ENCODE results near the gene RPTOR. TPM values are rescaled to one million over a fixed set of nuclear protein-coding genes. Genes with fewer than 3 reads are reported as not detected.
A peak's percentile ranks its signal among the peaks of the same experiment; 100 is the strongest.

RPTOR gene
- total RNA-seq, 1 experiment from 2014 or later: 30.6 TPM

DNA sequence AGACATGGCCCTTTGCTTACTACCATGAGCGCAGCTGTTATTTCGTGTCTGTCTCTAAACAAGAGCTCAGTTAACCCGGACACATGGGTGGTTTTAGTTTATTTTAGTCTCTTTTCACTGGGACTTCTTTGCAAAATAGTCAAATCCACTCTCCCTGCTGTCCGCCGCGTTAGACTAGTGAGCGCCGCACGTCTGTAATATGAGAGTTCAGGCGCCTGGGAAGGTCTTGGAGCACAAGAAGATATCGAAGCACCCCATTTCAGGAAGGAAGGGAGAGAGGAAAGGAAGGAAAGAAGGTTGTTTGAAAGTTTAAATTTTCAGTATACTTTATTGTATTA, 336.0 kb downstream of the RPTOR start:
- Histone ChIP-seq H3K79me2 (ENCODE audit: low read length) (no peaks in the 10 kb centered on the region), H3K9me2 (replicated peaks; ENCODE audit: insufficient read depth, low read length) (no peaks in the 10 kb centered on the region), H3K27ac (ENCODE audit: low read length) (no peak overlapping the region), H3K9me3 (ENCODE audit: low read length) (no peaks in the 10 kb centered on the region), H3K4me2 (ENCODE audit: low read depth, low read length, poor library complexity, severe bottlenecking) (no peak overlapping the region), H3K4me3 (ENCODE audit: low read length) (no peak overlapping the region), H3K4me1 (ENCODE audit: low read length) (no peaks in the 10 kb centered on the region; the same call in 1 of the 2 replicates), H4K20me1 (ENCODE audit: insufficient read depth, low read depth, low read length) (no peaks in the 10 kb centered on the region), H3K36me3 (ENCODE audit: insufficient read depth, low read length) (no peaks in the 10 kb centered on the region), H3K27me3 (ENCODE audit: low read length) (no peaks in the 10 kb centered on the region), H3K9ac (ENCODE audit: low read length) (no peak overlapping the region), H2AFZ (ENCODE audit: low read length) (no peak overlapping the region)
- DNase-seq: no peak

DNA sequence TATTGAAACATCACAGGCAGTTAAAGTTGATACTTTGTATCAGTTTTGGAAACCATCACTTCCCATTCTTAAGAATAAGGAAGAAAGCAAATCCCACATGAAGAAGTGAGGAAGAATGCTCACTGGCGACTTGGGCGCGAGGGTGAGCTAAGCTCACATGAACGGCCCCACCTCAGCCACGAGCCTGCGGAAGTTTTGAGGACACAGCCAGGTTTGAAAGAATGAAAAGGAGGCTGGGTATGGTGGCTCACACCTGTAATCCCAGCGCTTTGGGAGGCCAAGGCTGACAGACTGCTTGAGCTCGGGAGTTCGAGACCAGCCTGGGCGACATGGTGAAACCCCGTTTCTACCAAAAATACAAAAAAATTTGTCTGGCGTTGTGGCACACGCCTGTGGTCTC, 336.7 kb downstream of the RPTOR start:
- H4K20me1 ChIP-seq (ENCODE audit: insufficient read depth, low read depth, low read length): no peaks in the 10 kb centered on the region
- H3K9me3 ChIP-seq (ENCODE audit: low read length): no peaks in the 10 kb centered on the region
- no peaks in the 10 kb centered on the region for H3K27me3 ChIP-seq (ENCODE audit: low read length)
- no peak overlapping the region for H3K27ac ChIP-seq (ENCODE audit: low read length)
- H2AFZ ChIP-seq (ENCODE audit: low read length): no peak overlapping the region
- no peak overlapping the region for H3K4me3 ChIP-seq (ENCODE audit: low read length)
- H3K9ac ChIP-seq (ENCODE audit: low read length): no peak overlapping the region
- no peaks in the 10 kb centered on the region for H3K9me2 ChIP-seq (replicated peaks; ENCODE audit: insufficient read depth, low read length)
- H3K4me1 ChIP-seq (ENCODE audit: low read length): peaks cover 7% of the 10 kb centered on the region
- H3K36me3 ChIP-seq (ENCODE audit: insufficient read depth, low read length): no peaks in the 10 kb centered on the region
- no peaks in the 10 kb centered on the region for H3K79me2 ChIP-seq (ENCODE audit: low read length)
- no peak for DNase-seq
- no peak overlapping the region for H3K4me2 ChIP-seq (ENCODE audit: low read depth, low read length, poor library complexity, severe bottlenecking)

DNA sequence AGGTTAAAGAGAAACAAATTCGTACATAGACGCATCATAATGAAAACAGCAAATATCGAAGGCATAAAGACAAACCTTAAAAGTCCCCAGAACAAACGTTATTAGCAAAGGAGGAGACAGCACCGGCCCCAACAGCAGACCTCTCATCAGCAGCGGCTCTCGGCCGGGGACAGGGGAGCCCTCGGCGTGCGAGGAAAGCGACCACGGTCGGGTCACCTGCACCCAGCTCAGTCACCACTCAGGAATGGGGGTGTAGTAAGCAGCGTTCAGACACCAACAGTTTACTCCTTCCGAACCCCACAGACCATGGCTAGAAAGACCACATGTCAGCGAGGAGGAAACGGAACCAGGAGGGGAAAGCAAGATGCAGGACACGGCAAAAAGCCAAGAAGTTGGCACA, 337.7 kb downstream of the RPTOR start:
- Histone ChIP-seq H2AFZ (ENCODE audit: low read length) (no peak overlapping the region), H3K4me3 (ENCODE audit: low read length) (no peak overlapping the region)

DNA sequence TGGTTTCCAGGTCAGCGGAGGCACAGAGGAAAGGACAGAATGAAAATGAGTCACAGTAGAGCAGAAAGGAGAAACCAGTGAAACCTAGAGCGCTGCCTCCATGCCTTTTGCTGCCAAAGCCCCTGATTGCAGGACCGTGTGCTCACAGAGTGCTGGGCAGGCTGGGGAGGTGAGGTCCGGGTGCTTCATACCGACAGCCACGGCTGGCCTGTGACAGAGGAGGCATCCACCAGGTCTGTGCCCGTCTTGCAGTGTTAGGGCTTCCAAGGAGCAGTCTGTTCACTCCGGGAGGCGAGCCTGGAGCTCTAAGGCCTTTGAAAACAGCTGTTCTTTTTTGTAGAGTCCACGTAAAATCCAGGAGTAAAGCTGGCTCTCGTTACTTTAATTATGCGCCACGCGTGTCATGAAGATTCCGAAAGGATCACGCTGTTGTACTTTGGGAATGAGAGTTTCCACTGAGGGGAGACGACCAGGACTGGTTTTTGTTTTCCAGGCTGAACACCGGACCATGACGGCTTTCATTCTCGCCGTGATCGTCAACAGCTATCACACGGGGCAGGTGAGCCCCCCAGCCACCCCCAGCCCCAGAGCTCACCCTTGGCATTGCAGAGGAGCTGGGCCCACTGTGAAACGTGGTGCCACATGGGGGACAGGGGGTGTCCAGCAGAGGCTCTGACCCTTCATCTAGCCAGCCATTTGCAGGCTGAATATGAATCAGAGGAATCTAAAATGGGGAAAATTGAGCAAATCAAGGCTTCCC, 338.5 kb downstream of the RPTOR start:
- Histone ChIP-seq H3K27ac (ENCODE audit: low read length) (no peak overlapping the region), H3K27me3 (ENCODE audit: low read length) (no peaks in the 10 kb centered on the region), H3K4me2 (ENCODE audit: low read depth, low read length, poor library complexity, severe bottlenecking) (no peak overlapping the region), H3K9me2 (replicated peaks; ENCODE audit: insufficient read depth, low read length) (no peaks in the 10 kb centered on the region), H2AFZ (ENCODE audit: low read length) (no peak overlapping the region), H3K4me1 (ENCODE audit: low read length) (peaks cover 13% of the 10 kb centered on the region), H4K20me1 (ENCODE audit: insufficient read depth, low read depth, low read length) (no peaks in the 10 kb centered on the region), H3K79me2 (ENCODE audit: low read length) (no peaks in the 10 kb centered on the region), H3K9me3 (ENCODE audit: low read length) (no peaks in the 10 kb centered on the region), H3K4me3 (ENCODE audit: low read length) (no peak overlapping the region), H3K36me3 (ENCODE audit: insufficient read depth, low read length) (no peaks in the 10 kb centered on the region), H3K9ac (ENCODE audit: low read length) (no peak overlapping the region)
- no peak for DNase-seq

More for the DNA sequence above, 337.7 kb downstream of the RPTOR start:
- Histone ChIP-seq H3K27ac (ENCODE audit: low read length) (no peak overlapping the region), H3K9ac (ENCODE audit: low read length) (no peak overlapping the region), H3K79me2 (ENCODE audit: low read length) (no peaks in the 10 kb centered on the region), H3K9me2 (replicated peaks; ENCODE audit: insufficient read depth, low read length) (no peaks in the 10 kb centered on the region), H3K4me1 (ENCODE audit: low read length) (peaks cover 13% of the 10 kb centered on the region), H3K4me2 (ENCODE audit: low read depth, low read length, poor library complexity, severe bottlenecking) (no peak overlapping the region), H4K20me1 (ENCODE audit: insufficient read depth, low read depth, low read length) (no peaks in the 10 kb centered on the region), H3K9me3 (ENCODE audit: low read length) (no peaks in the 10 kb centered on the region), H3K27me3 (ENCODE audit: low read length) (no peaks in the 10 kb centered on the region), H3K36me3 (ENCODE audit: insufficient read depth, low read length) (no peaks in the 10 kb centered on the region)
- DNase-seq: no peak

- Histone ChIP-seq H3K79me2 (ENCODE audit: low read length) (no peaks in the 10 kb centered on the region), H3K27ac (ENCODE audit: low read length) (no peak overlapping the region), H3K27me3 (ENCODE audit: low read length) (no peaks in the 10 kb centered on the region), H3K4me1 (ENCODE audit: low read length) (peaks cover 13% of the 10 kb centered on the region), H3K4me3 (ENCODE audit: low read length) (no peak overlapping the region), H4K20me1 (ENCODE audit: insufficient read depth, low read depth, low read length) (no peaks in the 10 kb centered on the region), H3K9ac (ENCODE audit: low read length) (no peak overlapping the region), H3K9me3 (ENCODE audit: low read length) (no peaks in the 10 kb centered on the region), H3K4me2 (ENCODE audit: low read depth, low read length, poor library complexity, severe bottlenecking) (no peak overlapping the region), H3K36me3 (ENCODE audit: insufficient read depth, low read length) (no peaks in the 10 kb centered on the region), H2AFZ (ENCODE audit: low read length) (no peak overlapping the region), H3K9me2 (replicated peaks; ENCODE audit: insufficient read depth, low read length) (no peaks in the 10 kb centered on the region)
- DNase-seq: no peak
Measured at GRCh38 chr17:80883831-80884735, 339.4 kb downstream of the RPTOR start.

- Histone ChIP-seq H3K9ac (ENCODE audit: low read length) (no peak overlapping the region), H3K27me3 (ENCODE audit: low read length) (no peaks in the 10 kb centered on the region), H3K4me1 (ENCODE audit: low read length) (peaks cover 13% of the 10 kb centered on the region), H3K9me2 (replicated peaks; ENCODE audit: insufficient read depth, low read length) (no peaks in the 10 kb centered on the region), H4K20me1 (ENCODE audit: insufficient read depth, low read depth, low read length) (no peaks in the 10 kb centered on the region), H3K4me2 (ENCODE audit: low read depth, low read length, poor library complexity, severe bottlenecking) (no peak overlapping the region), H3K36me3 (ENCODE audit: insufficient read depth, low read length) (no peaks in the 10 kb centered on the region), H3K9me3 (ENCODE audit: low read length) (no peaks in the 10 kb centered on the region), H2AFZ (ENCODE audit: low read length) (no peak overlapping the region), H3K79me2 (ENCODE audit: low read length) (no peaks in the 10 kb centered on the region), H3K4me3 (ENCODE audit: low read length) (no peak overlapping the region), H3K27ac (ENCODE audit: low read length) (no peak overlapping the region)
- no peak for DNase-seq
Measured at GRCh38 chr17:80884811-80885210, 340.2 kb downstream of the RPTOR start.

DNA sequence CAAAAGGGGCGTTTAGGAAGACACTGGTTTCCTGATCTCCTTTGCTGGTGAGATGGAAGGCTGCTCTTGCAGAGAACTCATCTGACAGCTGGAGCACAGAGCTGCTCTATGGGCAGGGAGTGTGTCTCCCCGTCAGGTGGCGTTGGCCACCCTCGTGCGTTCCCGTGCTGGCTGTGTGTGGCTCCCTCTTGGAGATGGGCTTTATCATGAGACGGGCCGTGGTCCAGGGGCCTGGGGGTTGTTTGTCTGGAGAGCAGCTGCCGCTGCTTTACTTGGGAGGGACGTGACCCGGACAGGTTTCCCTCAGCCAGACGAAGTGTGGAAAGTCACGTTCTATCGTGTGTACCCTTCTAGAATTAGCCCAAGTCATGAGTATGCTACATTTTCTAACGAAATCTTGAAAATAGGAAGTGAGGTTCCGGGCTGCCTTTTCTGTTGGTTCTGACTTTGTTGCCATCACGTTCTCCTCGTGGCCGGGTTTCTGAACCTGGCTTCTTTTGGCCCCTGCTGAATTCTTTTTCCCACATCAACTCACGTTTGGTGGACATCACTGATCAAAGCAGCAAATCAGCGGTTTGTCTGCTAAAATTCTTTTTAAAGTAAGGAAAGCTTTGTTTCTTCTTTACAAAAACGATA, 341.4 kb downstream of the RPTOR start:
- Histone ChIP-seq H3K36me3 (ENCODE audit: insufficient read depth, low read length) (no peaks in the 10 kb centered on the region), H3K9me2 (replicated peaks; ENCODE audit: insufficient read depth, low read length) (no peaks in the 10 kb centered on the region), H3K4me1 (ENCODE audit: low read length) (peaks cover 13% of the 10 kb centered on the region), H3K9me3 (ENCODE audit: low read length) (no peaks in the 10 kb centered on the region), H3K4me2 (ENCODE audit: low read depth, low read length, poor library complexity, severe bottlenecking) (peak overlapping the region; percentile 50), H3K4me3 (ENCODE audit: low read length) (no peak overlapping the region), H3K27ac (ENCODE audit: low read length) (peak overlapping the region; percentile 76), H4K20me1 (ENCODE audit: insufficient read depth, low read depth, low read length) (no peaks in the 10 kb centered on the region), H3K79me2 (ENCODE audit: low read length) (no peaks in the 10 kb centered on the region), H3K27me3 (ENCODE audit: low read length) (no peaks in the 10 kb centered on the region), H2AFZ (ENCODE audit: low read length) (peak overlapping the region; percentile 63), H3K9ac (ENCODE audit: low read length) (peak overlapping the region; percentile 53)
- DNase-seq: peak; percentile 56

Data from Karpas-422 (cell line).